K562 (cell line): ENCODE data around the gene OXSR1. TPM values are rescaled to one million over a fixed set of nuclear protein-coding genes. Genes with fewer than 3 reads are reported as not detected.

Experiments used
- ATAC-seq: fragments of 200-7000 bp; cut with Tn5 transposase; 3 replicates; pipeline ENCODE4 v1.9.1; 2020; ENCODE audit warnings: moderate library complexity
- BruUV-seq: library from RNA; stranded (reverse); fragments of 400-500 nt; replicated peaks from 2 replicates; lab custom pipeline; 2021; lab: Mats Ljungman, UMichigan
- CTCF ChIA-PET: fragments of 300-600 bp; formaldehyde crosslinking; extraction: SDS; loops from one replicate; lab custom pipeline; 2021; ENCODE audit warnings: low intra/inter-chr PET ratio; lab: Yijun Ruan, JAX
- POLR2A ChIA-PET: fragments of 300-600, 350-650 bp; sonication (Branson Sonifier 250); formaldehyde crosslinking; extraction: SDS; loops from one replicate; lab custom pipeline; 2021; ENCODE audit warnings: antibody characterized with exemption, inconsistent platforms; lab: Yijun Ruan, JAX
- DNase-seq, 4 experiments: peaks; one replicate each; pipeline versions ENCODE4 v3.0.0 to v3.0.0-alpha.2; 2011 to 2018; ENCODE audit warnings: low spot score in 3 of 4, mixed read lengths in 3 of 4; ENCODE audit errors: extremely low read depth in 1 of 4
- FAIRE-seq: peaks from 2 replicates; lab custom pipeline; 2011; peaks lifted over from hg19 to GRCh38; lab: Jason Lieb, UNC
- H2AFZ ChIP-seq: 2 replicates; pipeline ENCODE4 v1.6.0; 2011; ENCODE audit warnings: low read depth, low read length, control low read depth, inconsistent platforms
- H3K27ac ChIP-seq: fragments of 200-600 bp; 3 replicates; pipeline ENCODE4 v1.8.0; 2011; ENCODE audit warnings: low read depth, mild to moderate bottlenecking, control low read depth, inconsistent platforms, low read length, moderate library complexity, mixed read lengths; ENCODE audit errors: extremely low read depth
- H3K27me3 ChIP-seq, 2 experiments: fragments of 300-600 bp in 1 of 2; 2 replicates in 1 of 2; 3 replicates in 1 of 2; pipeline versions ENCODE4 v1.6.0 to v1.8.0; 2011; ENCODE audit warnings: inconsistent platforms in 2 of 2, low read length in 2 of 2, mild to moderate bottlenecking in 1 of 2, mixed read lengths in 1 of 2, moderate library complexity in 1 of 2; ENCODE audit not compliant: control insufficient read depth in 2 of 2, insufficient read depth in 2 of 2
- H3K36me3 ChIP-seq: fragments of 300-600 bp; 3 replicates; pipeline ENCODE4 v1.8.0; 2011; ENCODE audit warnings: mild to moderate bottlenecking, low read length, inconsistent platforms; ENCODE audit not compliant: control insufficient read depth, insufficient read depth
- H3K4me1 ChIP-seq, 2 experiments: fragments of 200-600 bp in 1 of 2; replicated peaks in 1 of 2; 2 replicates in 1 of 2; 3 replicates in 1 of 2; pipeline versions ENCODE4 v1.5.1 to v1.8.0; 2011; ENCODE audit warnings: inconsistent platforms in 2 of 2, low read length in 2 of 2, mild to moderate bottlenecking in 1 of 2, mixed read lengths in 1 of 2, moderate library complexity in 1 of 2; ENCODE audit not compliant: control insufficient read depth in 2 of 2, insufficient read depth in 2 of 2
- H3K4me2 ChIP-seq: 2 replicates; pipeline ENCODE4 v1.6.1; 2011; ENCODE audit warnings: low read length, control low read depth, inconsistent platforms, mixed read lengths; ENCODE audit not compliant: insufficient read depth
- H3K4me3 ChIP-seq: fragments of 200-600 bp; sonication (generic), shearing (Covaris generic); 2 replicates; pipeline ENCODE4 v1.5.1; 2016; ENCODE audit warnings: control low read depth, inconsistent platforms
- H3K79me2 ChIP-seq: fragments of 200-600 bp; 3 replicates; pipeline ENCODE4 v1.8.0; 2011; ENCODE audit warnings: low read length, inconsistent platforms; ENCODE audit not compliant: control insufficient read depth, insufficient read depth
- H3K9ac ChIP-seq, 2 experiments: 2 replicates each; pipeline versions ENCODE4 v1.6.0 to v1.6.1; 2011; ENCODE audit warnings: low read depth in 2 of 2, low read length in 2 of 2, control low read depth in 1 of 2, inconsistent platforms in 1 of 2, mild to moderate bottlenecking in 1 of 2, mixed read lengths in 1 of 2; ENCODE audit not compliant: insufficient read depth in 1 of 2
- H3K9me1 ChIP-seq: one replicate; pipeline ENCODE4 v1.6.0; 2011; ENCODE audit warnings: inconsistent platforms, mild to moderate bottlenecking, low read length, moderate library complexity; ENCODE audit not compliant: control insufficient read depth, insufficient read depth
- H3K9me3 ChIP-seq: replicated peaks from 2 replicates; pipeline ENCODE4 v1.5.1; 2011; ENCODE audit warnings: low read depth, low read length, inconsistent platforms; ENCODE audit not compliant: control insufficient read depth, insufficient read depth
- H4K20me1 ChIP-seq: replicated peaks from 2 replicates; pipeline ENCODE4 v1.6.1; 2011; ENCODE audit warnings: low read length, inconsistent platforms, mixed read lengths; ENCODE audit not compliant: control insufficient read depth, insufficient read depth
- ATF4 ChIP-seq: fragments of 450-650 bp; formaldehyde crosslinking; IDR thresholded peaks from 2 replicates; pipeline ENCODE4 v1.4.0; 2022; ENCODE audit warnings: mild to moderate bottlenecking, moderate library complexity
- CEBPZ ChIP-seq: fragments of 150-350 bp; IDR thresholded peaks from 2 replicates; pipeline ENCODE4 v1.6.1; 2014; ENCODE audit warnings: low read depth, mild to moderate bottlenecking, low read length, borderline replicate concordance
- CREB5 ChIP-seq: fragments of 250-450 bp; sonication (Bioruptor Pico); IDR thresholded peaks from 2 replicates; pipeline ENCODE4 v1.5.0; 2020; ENCODE audit warnings: mild to moderate bottlenecking
- HDGF ChIP-seq: fragments of 450-650 bp; IDR thresholded peaks from 2 replicates; pipeline ENCODE4 v1.6.1; 2016
- NBN ChIP-seq: fragments of 450-650 bp; IDR thresholded peaks from 2 replicates; pipeline ENCODE4 v1.6.1; 2016; ENCODE audit warnings: low read depth, mild to moderate bottlenecking
- PHF8 ChIP-seq: fragments of 200-600 bp; sonication (generic); IDR thresholded peaks from 2 replicates; pipeline ENCODE4 v1.6.1; 2012; ENCODE audit warnings: mixed run types, mild to moderate bottlenecking, inconsistent platforms, low read length, moderate library complexity, borderline replicate concordance
- YBX1 ChIP-seq: fragments of 450-650 bp; IDR thresholded peaks from 2 replicates; pipeline ENCODE4 v1.7.1; 2016; ENCODE audit warnings: mild to moderate bottlenecking
- ZBTB17 ChIP-seq: fragments of 450-650 bp; formaldehyde crosslinking; IDR thresholded peaks from 2 replicates; pipeline ENCODE4 v1.4.0; 2020; ENCODE audit warnings: mild to moderate bottlenecking
- ZBTB33 ChIP-seq: sonication (generic); formaldehyde crosslinking; IDR thresholded peaks from 2 replicates; pipeline ENCODE4 v1.8.1; 2023; ENCODE audit warnings: mild to moderate bottlenecking, missing genetic modification reagents
- ZBTB43 ChIP-seq: sonication (generic); formaldehyde crosslinking; IDR thresholded peaks from 2 replicates; pipeline ENCODE4 v1.8.0; 2023; ENCODE audit warnings: mild to moderate bottlenecking, missing genetic modification reagents
- ZNF263 ChIP-seq: sonication (generic); formaldehyde crosslinking; IDR thresholded peaks from 2 replicates; pipeline ENCODE4 v1.8.0; 2022; ENCODE audit warnings: mild to moderate bottlenecking, missing genetic modification reagents, borderline replicate concordance
- ZNF444 ChIP-seq: fragments of 250-450 bp; sonication (Bioruptor Pico); IDR thresholded peaks from 2 replicates; pipeline ENCODE4 v1.4.0; 2020; ENCODE audit warnings: mild to moderate bottlenecking, moderate library complexity
- ZNF780A ChIP-seq: fragments of 250-450 bp; sonication (Bioruptor Pico); IDR thresholded peaks from 2 replicates; pipeline ENCODE4 v1.5.0; 2021; ENCODE audit warnings: mild to moderate bottlenecking
- WGBS: fragments of 100-300 bp; shearing (Covaris generic); methylation state at CpG from one replicate; pipeline ENCODE4 v1.1.6; 2016; ENCODE audit warnings: low coverage, mixed read lengths; ENCODE audit not compliant: insufficient coverage; ENCODE audit errors: missing lambda C conversion rate; 5-methylcytosine and 5-hydroxymethylcytosine counted together
- in situ Hi-C: fragments of 300-500 bp; cut with MboI; formaldehyde crosslinking; loops from 4 replicates; pipeline ENCODE4 v1.15.0; 2018; ENCODE audit warnings: inconsistent platforms, mixed read lengths
- intact Hi-C: fragments of 100-400 bp; cut with micrococcal nuclease; formaldehyde crosslinking; loops from 2 replicates; pipeline ENCODE4 v1.14.2; 2022
- polyA plus RNA-seq, 8 experiments: library from polyadenylated mRNA; depleted of rRNA in 4 of 8; stranded (reverse) in 5 of 8; unstranded in 3 of 8; fragments of >200 nt; fragmentation: Nextera tagmentation in 2 of 8; fragmentation: Illumina TruSeq in 1 of 8; extraction: Ambion mirVana in 2 of 8; extraction: Trizol in 1 of 8; gene quantifications; 2 replicates each; pipeline versions ENCODE4 v1.2.1 to v1.2.3, GENCODE V29; 2011 to 2014; ENCODE audit warnings: inconsistent platforms in 1 of 8, missing spikeins in 1 of 8
- total RNA-seq, 7 experiments: library from RNA; depleted of rRNA in 6 of 7; stranded (reverse); fragments of >200 nt in 6 of 7; fragmentation: Illumina TruSeq in 2 of 7; extraction: Trizol in 2 of 7; gene quantifications; 2 replicates each; pipeline versions ENCODE4 v1.2.1 to v1.2.3, GENCODE V29; 2011 to 2021; ENCODE audit warnings: low replicate concordance in 1 of 7

OXSR1 gene
- total and polyA plus RNA-seq, 9 of the 15 experiments (the other 6 are each of a cell fraction or from before 2014, with no cell fraction given) = 15.7 to 87.6 (median 48.7) TPM

DNA sequence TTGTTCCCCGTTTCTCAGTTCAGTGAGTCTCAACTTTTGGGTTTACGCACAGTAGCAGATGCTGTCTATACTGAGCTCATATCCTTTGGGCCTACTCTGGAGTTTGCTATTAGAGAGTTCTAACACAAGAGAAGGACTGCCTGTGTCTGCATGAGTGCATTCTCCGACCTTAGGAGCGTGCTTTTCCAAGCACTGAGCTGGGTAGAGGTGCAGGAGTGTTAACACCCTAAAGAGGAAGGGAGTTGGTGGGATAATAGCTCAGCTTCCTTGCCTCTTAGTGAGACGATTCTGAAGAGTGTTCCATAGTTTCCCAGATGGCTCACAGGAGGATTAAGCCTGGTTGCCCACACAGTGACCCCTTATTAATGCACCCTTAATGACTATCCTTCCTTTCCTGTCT lies 6.9 kb upstream of the OXSR1 start:
- 28% methylated on average over 5 of the region's 5 CpGs for WGBS
- FAIRE-seq (no peak), DNase-seq (no peak), ATAC-seq (peak; percentile 21; the same call in 2 of the 3 replicates)
- Histone ChIP-seq H3K9me3 (no peaks in the 10 kb centered on the region), H3K4me3 (no peak overlapping the region), H3K27me3 (no peaks in the 10 kb centered on the region), H3K27ac (no peak overlapping the region), H3K79me2 (no peaks in the 10 kb centered on the region), H3K9ac (no peak overlapping the region), H3K9me1 (no peaks in the 10 kb centered on the region), H3K4me2 (no peak overlapping the region), H4K20me1 (no peaks in the 10 kb centered on the region), H3K36me3 (no peaks in the 10 kb centered on the region), H2AFZ (peak overlapping the region; percentile 56), H3K4me1 (peaks cover 3 to 9% of the 10 kb centered on the region in 2 experiments; a peak in 3 of 5 replicates)
- in situ Hi-C loops = no loop called here
- POLR2A ChIA-PET = interaction anchor here (0.6 to 2.2 kb wide), 5 partner anchors 8 to 456 kb away, joined by 3 to 8 read pairs (median 3); no protein-coding TSS in a partner anchor
- BruUV-seq = no TSS peak
- intact Hi-C loops = no loop called here
- CTCF ChIA-PET = no interaction called here
- no peak for TF ChIP-seq ZNF263
- no peak for TF ChIP-seq ZNF444 (CRISPR knock-in tag)
- no peak for TF ChIP-seq ZNF780A
- no peak for TF ChIP-seq ZBTB43 (CRISPR knock-in tag)
- no peak for TF ChIP-seq ATF4 (CRISPR knock-in tag)
- no peak for TF ChIP-seq ZBTB17 (CRISPR knock-in tag)
- no peak for TF ChIP-seq CREB5 (CRISPR knock-in tag)
- no peak for TF ChIP-seq HDGF
- no peak for TF ChIP-seq PHF8
- no peak for TF ChIP-seq NBN
- TF ChIP-seq CEBPZ = no peak
- TF ChIP-seq YBX1 = no peak
- TF ChIP-seq ZBTB33 (CRISPR knock-in tag) = no peak
